ENCODE results near the gene FGFBP1.

FGFBP1 gene

DNA sequence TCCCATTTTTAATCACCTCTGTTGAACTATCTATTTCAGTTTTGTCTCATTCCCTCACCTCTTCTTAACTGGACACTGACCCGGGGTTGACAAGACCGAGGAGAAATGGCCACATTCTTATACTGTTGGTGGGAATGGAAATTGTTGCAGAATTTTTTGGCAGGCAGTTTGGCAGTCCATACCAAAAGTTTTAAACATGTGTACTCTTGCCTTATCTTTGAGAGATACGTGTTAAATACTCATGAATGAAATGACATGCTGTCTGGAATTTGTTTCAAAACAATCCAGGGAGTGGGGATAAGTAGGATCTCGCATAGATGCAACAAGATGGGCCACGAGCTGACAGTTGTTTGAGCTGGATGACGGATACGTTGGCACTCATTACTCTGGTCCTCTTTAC is 12.1 kb downstream of the FGFBP1 start (continued):
- TF ChIP-seq, protein P1, sequence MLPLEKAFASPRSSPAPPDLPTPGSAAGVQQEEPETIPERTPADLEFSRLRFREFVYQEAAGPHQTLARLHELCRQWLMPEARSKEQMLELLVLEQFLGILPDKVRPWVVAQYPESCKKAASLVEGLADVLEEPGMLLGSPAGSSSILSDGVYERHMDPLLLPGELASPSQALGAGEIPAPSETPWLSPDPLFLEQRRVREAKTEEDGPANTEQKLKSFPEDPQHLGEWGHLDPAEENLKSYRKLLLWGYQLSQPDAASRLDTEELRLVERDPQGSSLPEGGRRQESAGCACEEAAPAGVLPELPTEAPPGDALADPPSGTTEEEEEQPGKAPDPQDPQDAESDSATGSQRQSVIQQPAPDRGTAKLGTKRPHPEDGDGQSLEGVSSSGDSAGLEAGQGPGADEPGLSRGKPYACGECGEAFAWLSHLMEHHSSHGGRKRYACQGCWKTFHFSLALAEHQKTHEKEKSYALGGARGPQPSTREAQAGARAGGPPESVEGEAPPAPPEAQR (tag by site-specific recombination; IDR thresholded peaks at IDR 0.05) = no peak
- TF ChIP-seq ZNF558 (tag by site-specific recombination; IDR thresholded peaks at IDR 0.05) = no peak
- no peak for TF ChIP-seq GLIS2 (tag by site-specific recombination; IDR thresholded peaks at IDR 0.05)
- no peak for TF ChIP-seq ZNF292 (tag by site-specific recombination; IDR thresholded peaks at IDR 0.05; ENCODE audit: borderline replicate concordance, low read depth)

DNA sequence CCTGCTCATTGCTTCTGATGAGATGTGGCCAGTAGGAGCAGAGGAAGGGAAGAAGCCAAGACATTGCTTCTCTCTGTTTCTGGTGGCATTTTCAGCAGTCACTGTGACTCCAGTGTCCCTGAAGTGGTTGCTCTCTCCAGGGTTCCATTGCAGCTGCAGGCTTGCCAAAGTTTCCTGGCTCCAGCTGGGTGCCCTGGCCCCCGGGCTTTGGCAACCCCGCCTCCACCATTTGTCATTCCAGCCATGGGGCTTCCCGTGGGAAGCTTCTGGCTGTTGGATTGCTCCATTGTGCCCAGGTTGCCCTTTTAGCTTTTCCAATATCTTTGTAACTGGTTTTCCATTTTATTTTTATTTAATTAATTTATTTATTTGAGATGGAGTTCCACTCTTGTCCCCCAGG is 12.7 kb downstream of the FGFBP1 start:
- ChIA-PET CTCF (interaction anchor here (1.0 kb wide), 1 partner anchor 44 kb away, joined by 3 read pairs; no protein-coding TSS in a partner anchor), POLR2A (no interaction called here)
- Histone ChIP-seq H3K4me1 (ENCODE audit: control insufficient read depth, insufficient read depth, low read length) (no peaks in the 10 kb centered on the region), H3K27ac (ENCODE audit: extremely low read depth, low read depth, low read length) (no peak overlapping the region), H3K36me3 (ENCODE audit: control insufficient read depth in 2 of 2, insufficient read depth in 1 of 2, low read length in 2 of 2) (no peaks in the 10 kb centered on the region), H3K9me3 (ENCODE audit: control insufficient read depth, insufficient read depth, low read depth, low read length) (no peaks in the 10 kb centered on the region), H3K4me3 (ENCODE audit: low read depth, low read length) (no peak overlapping the region)
- TF ChIP-seq ZIC2 (tag by site-specific recombination; IDR thresholded peaks at IDR 0.05) (0 out of 2 replicates have a peak, but pooled peaks have one; percentile 18), ZNF423 (tag by site-specific recombination; IDR thresholded peaks at IDR 0.05) (no peak)
- TF ChIP-seq, protein P2, sequence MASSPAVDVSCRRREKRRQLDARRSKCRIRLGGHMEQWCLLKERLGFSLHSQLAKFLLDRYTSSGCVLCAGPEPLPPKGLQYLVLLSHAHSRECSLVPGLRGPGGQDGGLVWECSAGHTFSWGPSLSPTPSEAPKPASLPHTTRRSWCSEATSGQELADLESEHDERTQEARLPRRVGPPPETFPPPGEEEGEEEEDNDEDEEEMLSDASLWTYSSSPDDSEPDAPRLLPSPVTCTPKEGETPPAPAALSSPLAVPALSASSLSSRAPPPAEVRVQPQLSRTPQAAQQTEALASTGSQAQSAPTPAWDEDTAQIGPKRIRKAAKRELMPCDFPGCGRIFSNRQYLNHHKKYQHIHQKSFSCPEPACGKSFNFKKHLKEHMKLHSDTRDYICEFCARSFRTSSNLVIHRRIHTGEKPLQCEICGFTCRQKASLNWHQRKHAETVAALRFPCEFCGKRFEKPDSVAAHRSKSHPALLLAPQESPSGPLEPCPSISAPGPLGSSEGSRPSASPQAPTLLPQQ (tag by site-specific recombination; IDR thresholded peaks at IDR 0.05) = no peak

DNA sequence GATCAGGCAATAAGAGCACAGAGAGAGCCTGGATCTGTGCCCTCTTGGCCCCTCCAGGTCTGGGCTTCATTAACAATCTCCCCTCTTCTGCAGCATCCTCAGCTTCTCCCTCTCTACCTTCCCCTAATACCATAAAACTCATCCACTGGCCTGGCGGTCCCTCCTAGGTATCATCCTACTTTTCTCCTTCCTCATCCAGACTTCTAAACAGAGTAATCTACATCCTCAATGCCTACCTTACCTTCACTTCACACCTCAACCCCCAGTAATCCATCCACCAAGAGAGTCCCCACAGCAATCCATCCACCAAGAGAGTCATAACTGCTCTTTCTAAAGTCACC is 17.0 kb downstream of the FGFBP1 start:
- Histone ChIP-seq H3K4me3 (ENCODE audit: low read depth, low read length) (no peak overlapping the region), H3K27ac (ENCODE audit: extremely low read depth, low read depth, low read length) (no peak overlapping the region), H3K36me3 (ENCODE audit: control insufficient read depth in 2 of 2, insufficient read depth in 1 of 2, low read length in 2 of 2) (no peaks in the 10 kb centered on the region), H3K4me1 (ENCODE audit: control insufficient read depth, insufficient read depth, low read length) (no peaks in the 10 kb centered on the region), H3K9me3 (ENCODE audit: control insufficient read depth, insufficient read depth, low read depth, low read length) (no peaks in the 10 kb centered on the region)
- CTCF ChIA-PET = interaction anchor here (0.7 to 1.0 kb wide), 2 partner anchors 28 to 39 kb away, joined by 3 to 5 read pairs; no protein-coding TSS in a partner anchor
- POLR2A ChIA-PET = interaction anchor here (1.1 kb wide), 1 partner anchor 306 kb away, joined by 3 read pairs; no protein-coding TSS in a partner anchor
- TF ChIP-seq ZSCAN23 (tag by site-specific recombination; IDR thresholded peaks at IDR 0.05) = no peak
- no peak for TF ChIP-seq ZNF530 (tag by site-specific recombination; IDR thresholded peaks at IDR 0.05; ENCODE audit: low read depth)
- no peak for TF ChIP-seq GLIS2 (tag by site-specific recombination; IDR thresholded peaks at IDR 0.05)
- TF ChIP-seq PRDM1 (tag by site-specific recombination; IDR thresholded peaks at IDR 0.05) = no peak
- no peak for TF ChIP-seq ZNF555 (tag by site-specific recombination; conservative IDR thresholded peaks at IDR 0.05)
- no peak for TF ChIP-seq ZNF529 (tag by site-specific recombination; IDR thresholded peaks at IDR 0.05; ENCODE audit: insufficient replicate concordance)
- no peak for TF ChIP-seq HOXA7 (CRISPR knock-in tag; IDR thresholded peaks at IDR 0.05; ENCODE audit: borderline replicate concordance)
- TF ChIP-seq ZNF132 (tag by site-specific recombination; IDR thresholded peaks at IDR 0.05; ENCODE audit: borderline replicate concordance) = no peak
- no peak for TF ChIP-seq ZBTB48 (tag by site-specific recombination; IDR thresholded peaks at IDR 0.05)
- no peak for TF ChIP-seq ZBTB8A (tag by site-specific recombination; IDR thresholded peaks at IDR 0.05)
- no peak for TF ChIP-seq ZNF416 (tag by site-specific recombination; IDR thresholded peaks at IDR 0.05)
- TF ChIP-seq ZNF184 (tag by site-specific recombination; IDR thresholded peaks at IDR 0.05) = no peak
- TF ChIP-seq ZNF701 (tag by site-specific recombination; IDR thresholded peaks at IDR 0.05) = no peak
- TF ChIP-seq ZNF830 (tag by site-specific recombination; IDR thresholded peaks at IDR 0.05; ENCODE audit: low read depth) = no peak

All from HEK293 (cell line).